GM12801 (cell line): ENCODE results near the gene OSBPL9.

Experiments used
- CTCF ChIP-seq: IDR thresholded peaks from one replicate; pipeline ENCODE4 v1.5.1; 2011; ENCODE audit warnings: control low read depth; ENCODE audit not compliant: insufficient read length; ENCODE audit errors: extremely low read depth

The OSBPL9 gene

GRCh38 chr1:51574796-51575195, 42.1 kb upstream of the OSBPL9 start:
- no peak for TF ChIP-seq CTCF

- TF ChIP-seq CTCF: no peak
Measured at GRCh38 chr1:51575406-51576084, 41.3 kb upstream of the OSBPL9 start.

GRCh38 chr1:51576085-51576444, 40.8 kb upstream of the OSBPL9 start:
- TF ChIP-seq CTCF: no peak

- no peak for TF ChIP-seq CTCF
Measured at GRCh38 chr1:51576923-51577322, 40.0 kb upstream of the OSBPL9 start.

GRCh38 chr1:51578383-51579109, 38.3 kb upstream of the OSBPL9 start:
- TF ChIP-seq CTCF: no peak

GRCh38 chr1:51581238-51581637, 35.7 kb upstream of the OSBPL9 start:
- no peak for TF ChIP-seq CTCF

- TF ChIP-seq CTCF: no peak
Measured at GRCh38 chr1:51583532-51583931, 33.4 kb upstream of the OSBPL9 start.
